NCI-H187 treated with DMSO at 0.1 percent for 48 hours (cell line): ENCODE results near the gene TTYH1.

Source experiments
- DNase-seq: peaks from one replicate; lab custom pipeline; 2025; lab: John Stamatoyannopoulos, UW

TTYH1 gene

DNA sequence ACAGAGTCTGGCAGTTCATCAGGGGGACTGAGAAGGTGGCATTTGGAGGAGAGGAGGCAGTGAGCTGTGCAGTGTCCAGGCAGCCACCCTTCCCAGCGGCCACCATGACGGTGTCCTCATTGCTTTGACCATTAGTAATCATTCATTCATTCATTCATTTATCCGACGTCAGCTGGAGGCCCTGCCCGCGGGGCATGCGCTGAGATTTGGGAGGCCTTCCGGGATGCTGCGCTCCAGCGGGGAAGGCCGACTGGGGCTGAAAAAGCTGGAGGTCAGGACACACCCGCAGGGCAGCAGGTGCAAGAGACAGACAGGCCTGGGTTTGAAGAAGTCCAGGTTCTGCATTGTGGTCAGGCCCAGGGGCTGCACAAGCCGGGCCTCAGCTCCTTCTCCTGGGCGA lies 8.9 kb downstream of the TTYH1 start:
- no peak for DNase-seq

DNA sequence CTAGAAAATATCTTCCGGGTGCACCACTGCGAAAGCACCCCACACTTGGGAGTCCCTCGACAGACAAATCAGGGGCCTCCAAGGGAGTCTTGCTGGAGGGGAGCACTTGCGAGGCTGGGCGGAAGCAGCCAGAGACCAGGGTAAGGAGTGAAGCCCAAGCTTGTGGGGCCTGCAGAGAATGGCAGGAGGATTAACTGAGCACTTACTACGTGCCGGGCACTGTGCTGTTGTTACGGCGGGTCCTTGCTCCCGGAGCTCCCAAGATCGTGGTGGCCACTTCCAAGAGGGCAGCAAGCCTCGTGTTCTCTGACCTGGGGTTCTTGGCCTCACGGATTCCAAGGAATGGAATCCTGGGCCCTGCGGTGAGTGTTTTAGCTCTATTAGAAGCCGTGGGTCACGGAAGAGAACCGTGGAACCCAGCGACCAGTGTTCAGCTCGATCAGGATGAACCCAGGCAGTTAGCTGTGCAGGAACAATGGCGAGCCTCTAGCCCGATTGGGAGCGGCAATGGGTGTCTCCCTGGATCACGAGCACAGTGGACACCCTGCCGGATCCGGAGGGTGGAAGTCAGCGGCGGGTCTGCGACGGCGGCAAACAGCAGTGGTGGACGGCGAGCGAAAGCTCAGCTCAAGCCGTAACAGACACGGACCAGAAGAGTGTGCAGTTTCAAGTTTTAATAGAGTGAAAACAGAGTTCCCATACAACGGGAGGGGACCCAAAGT lies 9.6 kb downstream of the TTYH1 start:
- DNase-seq = no peak

DNA sequence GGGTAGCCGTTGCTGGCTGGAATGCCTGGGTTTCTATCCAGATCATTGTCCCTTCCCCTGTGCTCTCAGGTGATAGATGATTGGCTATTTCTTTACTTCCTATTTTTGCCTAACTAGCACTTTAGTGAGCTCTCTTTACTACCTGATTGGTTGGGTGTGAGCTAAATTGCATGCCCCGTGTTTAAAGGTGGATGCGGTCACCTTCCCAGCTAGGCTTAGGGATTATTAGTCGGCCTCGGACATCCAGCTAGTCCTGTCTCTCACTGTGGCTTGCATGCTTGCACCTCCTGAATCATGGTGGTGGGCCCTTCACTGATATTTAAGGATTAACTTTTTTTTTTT lies 10.1 kb downstream of the TTYH1 start:
- DNase-seq = no peak

DNA sequence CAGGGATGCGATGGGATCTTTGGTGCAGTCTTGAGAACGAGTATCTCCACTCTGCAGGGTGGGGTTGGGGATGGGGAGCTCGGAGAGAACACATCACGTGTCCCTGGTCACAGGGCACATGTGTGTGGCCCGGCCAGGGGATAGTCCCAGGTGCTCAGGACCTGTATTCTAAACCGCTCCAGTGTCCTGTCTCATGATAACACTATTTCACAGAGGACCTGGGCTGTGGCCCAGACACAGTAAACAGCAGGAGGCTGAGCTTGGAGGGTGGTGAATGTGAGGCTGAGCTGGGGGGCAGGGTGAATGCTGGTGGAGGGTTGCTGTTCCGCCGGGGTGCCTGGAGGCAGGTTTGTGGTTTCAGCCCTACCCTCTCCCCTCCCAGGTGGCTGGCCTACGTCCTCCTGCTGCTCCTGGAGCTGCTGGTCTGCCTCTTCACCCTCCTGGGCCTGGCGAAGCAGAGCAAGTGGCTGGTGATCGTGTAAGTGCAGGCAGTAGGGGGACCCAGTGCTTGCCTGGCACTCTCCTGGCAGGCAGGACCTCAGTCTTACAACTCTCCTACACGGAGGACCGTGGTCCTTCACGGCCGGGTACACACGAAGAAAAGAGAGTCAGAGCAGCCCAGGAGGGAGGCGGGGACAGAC lies 11.1 kb downstream of the TTYH1 start:
- no peak for DNase-seq

DNA sequence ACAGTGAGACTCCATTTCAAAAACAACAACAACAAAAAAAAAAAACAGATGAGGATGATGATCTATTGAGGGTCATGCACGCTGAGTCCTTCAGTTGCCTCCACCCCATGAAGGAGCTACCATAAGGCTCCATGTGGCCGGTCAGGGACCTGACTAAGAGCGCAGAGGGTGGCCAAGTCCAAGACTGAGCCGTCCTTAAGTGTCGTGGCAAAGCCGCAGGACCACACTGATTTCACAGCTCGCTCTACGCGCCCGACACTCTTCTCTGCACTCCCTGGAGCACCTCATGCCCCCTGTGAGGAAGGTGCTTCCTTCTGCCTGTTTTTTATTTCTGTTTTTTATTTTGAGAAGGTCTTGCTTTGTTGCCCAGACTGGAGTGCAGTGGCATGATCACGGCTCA lies 12.3 kb downstream of the TTYH1 start:
- DNase-seq = no peak

DNA sequence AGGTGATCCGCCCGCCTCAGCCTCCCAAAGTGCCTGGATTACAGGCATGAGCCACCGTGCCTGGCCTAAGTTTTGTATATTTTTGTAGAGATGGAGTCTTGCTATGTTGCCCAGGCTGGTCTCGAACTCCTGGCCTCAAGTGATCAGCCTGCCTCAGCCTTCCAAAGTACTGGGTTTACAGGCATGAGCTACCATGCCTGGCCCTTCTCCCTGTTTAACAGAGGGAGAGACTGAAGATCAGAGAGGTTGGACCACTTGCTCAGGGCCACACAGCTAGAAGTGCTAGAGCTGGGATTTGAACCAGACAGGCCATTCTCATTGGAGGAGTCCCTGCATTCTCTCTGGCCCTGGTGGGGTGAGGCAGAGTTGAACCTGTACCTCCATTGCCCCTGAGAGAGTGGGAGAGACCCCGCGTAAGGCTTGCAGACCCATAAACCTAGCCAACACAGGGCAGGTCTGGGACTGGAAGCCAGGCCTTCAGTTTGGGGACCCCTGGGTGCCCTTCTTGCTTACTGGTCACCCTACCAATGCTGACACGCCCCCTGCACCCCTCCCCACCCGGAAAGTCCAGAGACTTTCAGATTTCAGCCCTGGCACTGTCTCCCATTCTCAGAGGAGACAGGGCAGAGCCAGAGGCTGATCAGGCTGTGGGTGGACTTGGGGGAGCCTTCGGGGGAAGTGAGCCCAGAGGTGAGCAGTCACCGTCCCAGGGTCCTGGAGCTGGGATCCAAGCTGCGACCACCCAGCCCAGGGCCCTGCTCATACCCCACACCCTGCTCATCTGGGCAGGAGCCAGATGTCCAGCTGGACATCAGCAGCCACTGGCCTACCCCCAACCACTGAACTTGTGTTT lies 13.3 kb downstream of the TTYH1 start:
- DNase-seq = no peak

DNA sequence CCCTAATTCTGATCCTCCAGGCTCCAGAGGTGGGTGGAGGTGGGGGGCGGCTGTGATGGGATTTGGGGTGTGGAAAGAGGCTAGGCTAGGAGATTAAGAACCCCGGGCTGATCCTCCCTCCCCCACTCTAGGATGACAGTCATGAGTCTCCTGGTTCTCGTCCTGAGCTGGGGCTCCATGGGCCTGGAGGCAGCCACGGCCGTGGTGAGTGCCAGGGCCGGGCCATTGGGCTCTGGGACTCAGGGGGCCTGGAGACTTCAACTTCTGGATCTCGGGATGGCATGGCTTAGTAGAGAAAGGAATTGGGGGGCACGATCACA lies 13.9 kb downstream of the TTYH1 start:
- DNase-seq = no peak

DNA sequence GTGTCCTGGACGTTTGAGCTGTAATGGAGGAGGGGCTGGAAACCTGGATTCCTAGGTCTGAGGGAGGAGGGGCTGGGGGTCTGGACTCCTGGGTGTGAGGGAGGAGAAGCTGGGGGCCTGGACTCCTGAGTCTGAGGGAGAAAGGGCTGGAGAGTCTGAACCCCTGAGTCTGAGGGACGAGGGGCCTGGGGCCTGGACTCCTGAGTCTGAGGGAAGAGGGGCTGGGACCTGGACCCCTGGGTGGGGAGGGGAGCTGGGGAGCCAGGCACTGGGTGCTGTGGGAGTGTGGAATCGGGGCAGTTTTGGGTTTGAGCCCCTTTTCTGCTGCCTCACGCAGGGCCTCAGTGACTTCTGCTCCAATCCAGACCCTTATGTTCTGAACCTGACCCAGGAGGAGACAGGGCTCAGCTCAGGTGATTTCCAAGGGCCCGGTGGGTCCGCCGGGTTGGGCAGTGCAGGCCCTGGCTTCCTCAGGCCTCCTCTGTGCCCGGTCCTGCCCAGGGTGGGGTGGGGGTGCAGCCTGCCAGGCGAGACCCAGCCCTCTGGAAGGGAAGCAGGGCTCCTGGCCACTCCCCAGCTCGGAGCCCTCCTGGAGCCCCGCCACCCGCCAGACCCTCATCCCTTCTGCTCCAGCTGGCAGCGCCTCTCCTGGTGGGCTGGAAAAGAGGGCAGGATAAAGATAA lies 14.4 kb downstream of the TTYH1 start:
- no peak for DNase-seq

DNA sequence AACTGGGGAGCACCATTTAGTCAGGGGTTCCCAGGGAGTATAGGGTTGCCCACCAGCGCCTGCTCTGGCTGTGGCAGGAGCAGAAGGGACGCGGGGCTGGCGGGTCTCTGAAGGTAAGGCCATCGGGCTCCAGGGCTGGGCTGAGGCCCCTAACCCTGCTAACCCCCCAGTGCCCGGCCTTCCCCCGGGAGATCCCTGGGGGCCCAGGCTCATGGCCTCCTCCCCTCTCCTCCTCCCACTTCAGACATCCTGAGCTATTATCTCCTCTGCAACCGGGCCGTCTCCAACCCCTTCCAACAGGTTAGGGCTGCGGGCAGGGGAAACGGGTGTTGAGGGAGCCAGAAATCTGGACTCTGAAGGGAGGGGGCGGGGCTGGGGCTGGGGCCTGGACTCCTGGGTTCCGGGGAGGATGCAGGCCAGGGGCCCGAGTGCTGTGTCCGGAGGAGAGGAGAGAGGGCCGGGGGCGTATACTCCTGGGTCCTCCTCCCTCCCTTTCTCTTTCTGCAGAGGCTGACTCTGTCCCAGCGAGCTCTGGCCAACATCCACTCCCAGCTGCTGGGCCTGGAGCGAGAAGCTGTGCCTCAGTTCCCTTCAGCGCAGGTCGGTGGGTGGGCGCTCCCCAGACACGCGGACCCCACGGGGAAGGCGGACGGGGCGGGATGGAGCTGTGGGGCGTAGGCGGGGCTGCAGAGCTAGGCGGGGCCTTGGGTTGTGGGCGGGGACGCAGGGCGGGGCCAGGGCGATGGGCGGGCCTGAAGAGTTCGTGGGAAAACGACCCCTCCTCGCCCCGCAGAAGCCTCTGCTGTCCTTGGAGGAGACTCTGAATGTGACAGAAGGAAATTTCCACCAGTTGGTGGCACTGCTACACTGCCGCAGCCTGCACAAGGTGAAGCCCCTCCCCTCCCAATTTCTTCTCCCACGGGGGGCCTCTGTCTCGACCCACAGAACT lies 15.3 kb downstream of the TTYH1 start:
- DNase-seq = no peak

DNA sequence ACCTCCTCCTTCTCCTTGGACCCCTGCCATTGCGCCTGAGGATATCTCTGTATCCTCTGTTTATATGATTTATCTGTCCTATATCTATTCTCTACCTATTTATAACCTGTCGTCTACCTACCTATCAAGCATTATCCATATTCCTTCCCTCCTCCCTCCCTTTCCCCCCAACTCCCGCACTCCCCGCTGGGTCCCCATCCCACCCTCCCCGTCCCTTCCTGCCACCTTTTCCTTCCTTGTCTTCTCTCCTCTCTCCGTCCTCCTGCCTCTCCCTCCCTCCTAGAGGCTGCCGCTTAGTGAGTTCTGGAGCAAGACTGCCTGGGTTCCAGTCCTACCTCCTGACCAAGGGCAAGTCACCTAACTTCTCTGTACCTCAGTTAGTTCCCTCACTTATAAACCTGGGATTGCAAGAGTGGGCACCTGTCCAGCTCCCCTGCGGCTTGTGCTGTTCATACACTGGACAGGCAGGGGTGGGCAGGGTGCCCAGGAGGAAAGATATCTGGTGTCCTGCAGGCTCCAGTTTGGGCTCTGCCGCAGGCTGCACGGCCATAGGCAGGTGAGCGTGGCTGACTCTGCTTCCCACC lies 16.1 kb downstream of the TTYH1 start:
- no peak for DNase-seq

DNA sequence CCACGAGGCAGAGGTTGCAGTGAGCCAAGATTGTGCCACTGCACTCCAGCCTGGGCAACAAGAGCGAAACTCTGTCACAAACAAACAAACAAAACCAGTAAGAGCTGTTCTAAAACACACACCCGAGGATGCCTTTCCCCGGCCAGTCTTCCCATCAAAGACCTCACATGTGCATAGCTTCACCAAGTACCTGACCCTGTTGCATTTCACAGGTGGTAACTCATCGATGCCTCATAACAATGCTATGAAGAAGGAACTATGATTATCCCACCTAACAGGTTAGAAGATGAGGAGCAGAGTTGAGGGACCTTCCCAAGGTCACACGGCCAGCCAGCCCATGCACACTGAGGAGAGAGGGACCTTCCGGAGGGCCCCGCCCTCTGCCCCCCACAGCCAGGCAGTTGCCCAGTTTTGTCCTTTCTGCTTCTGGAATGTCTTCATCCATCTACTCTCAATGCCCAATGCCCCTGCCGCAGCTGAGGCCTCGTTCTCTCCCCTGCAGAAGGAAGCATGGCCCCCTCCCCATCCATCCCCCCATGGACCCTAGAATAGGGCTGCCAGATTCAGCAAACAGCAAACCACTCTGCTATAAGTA lies 17.0 kb downstream of the TTYH1 start:
- no peak for DNase-seq

DNA sequence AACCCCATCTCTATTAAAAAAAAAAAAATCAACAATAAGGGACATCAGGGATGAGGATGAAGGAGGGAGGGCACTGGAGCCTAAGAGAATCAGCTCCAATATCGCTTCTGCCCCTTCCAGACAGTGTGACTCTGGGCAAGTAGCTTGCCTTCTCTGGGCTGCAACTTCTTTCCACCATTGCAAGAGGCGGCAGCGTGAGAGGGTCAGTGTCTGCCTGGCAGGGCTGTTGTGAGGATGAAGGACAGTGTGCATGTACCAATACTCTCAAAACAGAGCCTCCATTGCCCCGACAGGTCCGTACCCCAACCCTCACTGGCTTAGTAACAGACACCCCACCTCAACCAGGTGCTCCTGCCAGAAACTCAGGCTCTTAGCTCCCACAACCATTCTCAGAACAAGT lies 18.4 kb downstream of the TTYH1 start:
- no peak for DNase-seq

DNA sequence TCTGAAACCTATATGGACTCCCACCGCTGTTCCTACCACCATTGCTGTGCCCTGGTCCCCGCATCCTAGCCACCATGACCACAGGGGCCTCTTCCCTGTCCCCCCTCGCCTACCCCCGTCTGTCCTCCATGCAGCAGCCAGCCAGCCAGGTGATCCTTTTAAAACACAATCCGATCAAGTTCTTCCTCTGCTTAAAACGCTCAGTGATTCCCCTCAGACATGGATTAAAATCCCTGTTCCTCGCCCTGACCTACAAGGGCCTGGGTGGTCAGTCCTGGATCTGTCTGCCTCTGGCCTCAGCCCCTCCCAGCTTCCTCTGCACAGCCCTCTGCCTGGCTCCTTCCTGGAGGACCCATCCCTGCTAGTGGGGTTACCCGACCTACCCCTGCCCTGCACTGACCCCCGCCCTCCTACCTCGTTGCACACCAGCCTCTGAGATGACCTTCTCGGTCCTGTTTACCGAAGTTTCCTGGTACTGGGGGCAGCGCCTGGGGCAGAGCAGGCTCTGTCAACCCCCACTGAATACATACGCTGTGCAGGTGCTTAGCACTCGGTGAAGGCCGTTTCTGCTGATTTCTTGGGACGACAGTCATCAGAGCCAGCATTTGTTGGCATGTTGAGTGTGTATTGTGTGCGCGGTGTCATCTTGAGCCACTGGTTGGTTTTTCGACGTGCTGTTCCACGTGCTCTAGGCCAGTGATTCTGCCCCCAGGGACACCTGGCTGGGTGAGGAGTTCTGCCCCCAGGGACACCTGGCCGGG lies 19.0 kb downstream of the TTYH1 start:
- no peak for DNase-seq

DNA sequence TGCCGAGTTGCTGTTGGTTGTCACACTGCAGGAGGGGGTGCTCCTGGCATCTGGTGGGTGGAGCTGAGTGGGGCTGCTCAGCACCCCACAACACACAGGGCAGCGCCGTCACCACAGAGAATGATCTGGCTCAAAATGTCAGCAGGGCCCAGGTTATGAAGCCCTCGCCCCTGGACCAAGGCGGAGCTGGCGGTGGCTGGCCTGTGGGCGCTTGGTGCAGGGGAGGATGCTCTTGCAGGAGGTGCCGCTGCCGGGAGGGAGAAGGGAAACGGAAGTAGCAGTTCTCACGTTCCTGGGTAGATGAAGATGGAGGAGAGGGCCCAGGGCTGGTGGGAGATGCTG lies 19.6 kb downstream of the TTYH1 start:
- no peak for DNase-seq

DNA sequence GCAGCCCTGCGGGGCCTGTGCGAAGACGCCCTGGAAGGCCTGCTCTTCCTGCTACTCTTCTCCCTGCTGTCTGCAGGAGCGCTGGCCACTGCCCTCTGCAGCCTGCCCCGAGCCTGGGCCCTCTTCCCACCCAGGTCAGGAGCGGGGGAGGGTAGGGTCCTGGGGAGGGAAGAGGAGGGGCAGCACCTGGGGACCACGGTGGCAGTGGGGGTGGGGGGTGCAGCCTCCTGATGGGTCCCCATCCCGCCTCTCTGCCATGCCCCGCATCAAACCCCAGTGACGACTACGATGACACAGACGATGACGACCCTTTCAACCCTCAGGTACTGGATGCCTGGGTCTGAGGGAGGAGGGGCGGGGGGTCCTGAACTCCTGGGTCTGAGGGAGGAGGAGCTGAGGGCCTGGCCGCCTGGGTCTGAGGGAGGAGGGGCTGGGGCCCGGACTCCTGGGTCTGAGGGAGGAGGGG lies 20.3 kb downstream of the TTYH1 start:
- no peak for DNase-seq

DNA sequence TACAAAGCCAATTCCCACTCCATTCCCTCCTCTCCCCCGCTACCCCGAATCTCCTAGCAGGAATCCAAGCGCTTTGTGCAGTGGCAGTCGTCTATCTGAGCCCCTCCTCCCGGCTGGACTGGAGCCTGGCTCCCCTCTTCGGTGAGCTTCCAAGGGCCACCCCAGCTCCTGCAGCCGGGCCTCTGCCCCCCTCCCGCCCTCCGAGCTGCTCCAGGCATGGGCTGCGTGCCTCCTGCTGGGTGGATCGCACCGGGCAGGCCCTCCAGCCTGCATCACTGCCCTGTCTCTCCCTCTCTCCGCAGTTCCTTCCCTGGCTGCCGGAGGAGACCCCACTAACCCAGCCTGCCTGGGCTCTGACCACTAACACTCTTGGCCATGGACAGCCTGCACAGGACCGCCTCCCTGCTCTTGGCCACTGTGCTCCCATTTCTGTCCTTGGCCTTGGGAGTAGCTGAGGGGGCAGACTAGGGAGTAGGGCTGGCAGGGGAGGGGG lies 20.8 kb downstream of the TTYH1 start:
- DNase-seq = no peak

DNA sequence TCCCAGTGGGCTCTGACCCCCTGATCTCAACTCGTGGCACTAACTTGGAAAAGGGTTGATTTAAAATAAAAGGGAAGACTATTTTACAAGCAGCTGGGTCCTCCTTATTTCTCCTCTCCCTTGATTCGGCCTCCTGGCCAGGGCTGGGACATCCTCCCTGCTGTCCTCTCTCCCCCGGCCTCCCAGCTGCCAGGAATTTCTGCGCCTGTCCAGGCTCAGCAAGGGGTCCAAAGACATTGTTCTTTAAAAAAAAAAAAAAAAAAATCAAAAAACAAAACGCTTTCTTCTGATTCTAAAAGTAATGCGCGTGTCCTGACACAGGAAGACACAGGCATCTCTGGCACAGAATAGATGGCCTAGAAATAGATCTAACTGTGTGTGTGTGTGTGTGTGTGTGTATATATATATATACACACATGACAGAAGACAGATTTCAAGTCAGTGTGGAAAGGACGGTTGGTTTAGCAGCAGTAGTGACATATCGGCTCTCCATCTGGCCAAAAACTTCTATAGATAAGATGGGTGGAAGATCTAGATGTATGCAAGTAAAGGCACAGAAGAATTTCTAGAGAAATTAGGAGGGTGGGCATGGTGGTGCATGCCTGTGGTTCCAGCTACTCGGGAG lies 21.5 kb downstream of the TTYH1 start:
- no peak for DNase-seq

DNA sequence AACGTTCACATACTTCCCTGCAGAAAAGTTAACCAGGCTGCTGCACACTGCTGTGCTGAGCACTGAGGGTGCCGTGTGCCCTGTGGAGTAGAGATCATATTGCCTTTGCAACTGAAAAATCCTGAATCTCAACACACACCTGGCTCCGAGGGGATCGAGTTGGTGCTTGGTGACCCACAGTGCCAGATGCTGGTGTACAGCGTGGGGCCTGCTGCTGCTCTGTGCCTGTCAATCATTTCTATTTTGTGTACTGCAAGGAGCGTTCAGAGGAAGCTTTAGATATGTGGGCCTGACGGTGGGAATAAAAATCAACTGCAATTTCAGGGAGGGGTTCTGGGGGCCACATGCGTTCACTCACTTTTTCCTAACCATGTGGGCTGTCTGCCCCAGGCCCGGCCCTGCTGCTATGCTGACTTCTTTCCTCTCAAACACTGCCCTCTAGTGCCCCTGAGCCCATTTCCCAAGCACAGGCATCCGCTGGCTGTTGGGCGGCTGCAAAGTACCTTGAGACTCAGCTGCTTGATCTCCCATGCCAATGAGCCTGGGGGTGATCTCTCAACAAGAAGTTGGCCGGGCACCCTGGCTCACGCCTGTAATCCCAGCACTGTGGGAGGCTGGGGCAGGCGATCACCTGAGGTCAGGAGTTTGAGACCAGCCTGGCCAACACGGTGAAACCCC lies 24.0 kb downstream of the TTYH1 start:
- DNase-seq = no peak

DNA sequence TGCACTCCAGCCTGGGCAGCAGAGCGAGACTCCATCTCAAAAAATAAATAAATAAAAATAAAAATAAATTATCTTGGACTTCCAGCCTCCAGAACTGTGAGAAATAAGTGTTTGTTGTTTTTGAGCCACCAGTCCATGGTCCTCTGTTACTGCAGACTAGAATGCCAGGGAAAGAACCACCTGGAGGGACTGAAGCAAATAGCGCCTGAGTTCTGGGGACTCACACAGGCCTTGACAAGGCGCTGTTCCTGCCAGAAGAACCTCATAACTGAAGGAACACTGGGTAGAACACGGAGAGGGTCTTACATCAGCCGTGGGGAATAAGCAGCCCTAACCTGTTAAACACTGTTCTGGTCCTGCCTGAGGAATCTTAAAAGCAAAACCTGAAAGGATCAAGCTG lies 25.4 kb downstream of the TTYH1 start:
- DNase-seq = no peak
